PFSK-1 (cell line): Measurements from ENCODE around the gene RINL.

Experiments
- POLR2AphosphoS5 ChIP-seq: IDR thresholded peaks from 2 replicates; pipeline ENCODE4 v1.6.1; 2012; ENCODE audit warnings: low read depth, mild to moderate bottlenecking, control low read depth, low read length, moderate library complexity
- REST ChIP-seq, 2 experiments: IDR thresholded peaks; 2 replicates each; pipeline versions ENCODE4 v1.6.1 to v1.8.0; 2011 to 2012; ENCODE audit warnings: low read depth in 2 of 2, low read length in 2 of 2, control low read depth in 1 of 2, inconsistent platforms in 1 of 2, mild to moderate bottlenecking in 1 of 2, moderate library complexity in 1 of 2; ENCODE audit not compliant: insufficient read depth in 1 of 2
- SIN3A ChIP-seq: IDR thresholded peaks from 2 replicates; pipeline ENCODE4 v1.6.1; 2012; ENCODE audit warnings: mild to moderate bottlenecking, low read length, moderate library complexity, borderline replicate concordance; ENCODE audit not compliant: insufficient read depth
- TAF1 ChIP-seq: IDR thresholded peaks from 2 replicates; pipeline ENCODE4 v1.6.1; 2012; ENCODE audit warnings: low read length, control low read depth, borderline replicate concordance; ENCODE audit not compliant: insufficient read depth

- no peak for TF ChIP-seq SIN3A
- TF ChIP-seq REST (IDR thresholded peaks at IDR 0.05; ENCODE audit: insufficient read depth in 1 of 2, low read depth in 2 of 2, low read length in 2 of 2): no peak
- no peak for TF ChIP-seq POLR2AphosphoS5
- no peak for TF ChIP-seq TAF1
Observed at GRCh38 chr19:38917516-38917915, 39.4 kb upstream of the RINL start.
